Gastroesophageal sphincter (tissue), 4 donors: Measurements from ENCODE around the gene ARHGEF3. TPM values are rescaled to one million over a fixed set of nuclear protein-coding genes. Genes with fewer than 3 reads are reported as not detected.

Source experiments
- ATAC-seq: fragments of 150-250 bp; one replicate; pipeline ENCODE4 v1.9.1; 2016; ENCODE audit warnings: mild to moderate bottlenecking, moderate library complexity
- H3K27ac ChIP-seq, 4 donors: fragments of 200-600 bp; sonication (generic) in 3 of 4; 1 replicate in 3 of 4; 2 replicates in 1 of 4; pipeline ENCODE4 v1.5.1; 2016 to 2019
- H3K27me3 ChIP-seq: fragments of 200-600 bp; sonication (generic); one replicate; pipeline ENCODE4 v1.5.1; 2019
- H3K36me3 ChIP-seq, 2 donors: fragments of 200-600 bp; sonication (generic); one replicate each; pipeline ENCODE4 v1.5.1; 2019; ENCODE audit warnings: control low read depth in 1 of 2
- H3K4me1 ChIP-seq, 3 donors: fragments of 200-600 bp; sonication (generic); 1 replicate in 2 of 3; 2 replicates in 1 of 3; pipeline ENCODE4 v1.5.1; 2016 to 2019; ENCODE audit warnings: control low read depth in 2 of 3
- H3K4me3 ChIP-seq, 2 donors: fragments of 200-600 bp; sonication (generic); one replicate each; pipeline ENCODE4 v1.5.1; 2019; ENCODE audit warnings: mild to moderate bottlenecking in 1 of 2, moderate library complexity in 1 of 2
- H3K9me3 ChIP-seq, 3 donors: fragments of 200-600 bp; sonication (generic); one replicate each; pipeline ENCODE4 v1.5.1; 2017 to 2019; ENCODE audit warnings: control low read depth in 2 of 3
- CTCF ChIP-seq, 4 experiments: fragments of 200-600 bp in 2 of 4; fragments of 450-650 bp in 2 of 4; sonication (generic) in 1 of 4; IDR thresholded peaks; one replicate each; pipeline ENCODE4 v1.5.1; 2017 to 2019; ENCODE audit warnings: antibody characterized with exemption in 4 of 4, mild to moderate bottlenecking in 2 of 4, moderate library complexity in 2 of 4
- EP300 ChIP-seq: sonication (generic); formaldehyde crosslinking; IDR thresholded peaks from one replicate; pipeline ENCODE4 v1.6.1; 2017; ENCODE audit warnings: antibody characterized with exemption, mild to moderate bottlenecking
- POLR2A ChIP-seq, 2 donors: fragments of 450-650 bp; IDR thresholded peaks; one replicate each; pipeline ENCODE4 v1.6.1; 2017; ENCODE audit warnings: antibody characterized with exemption in 2 of 2, mild to moderate bottlenecking in 2 of 2, moderate library complexity in 1 of 2
- POLR2AphosphoS5 ChIP-seq: sonication (generic); formaldehyde crosslinking; IDR thresholded peaks from one replicate; pipeline ENCODE4 v1.6.1; 2017; ENCODE audit warnings: antibody characterized with exemption
- WGBS, 2 donors: methylation state at CpG; one replicate each; pipeline ENCODE4 v1.1.5; 2018; ENCODE audit warnings: low coverage in 1 of 2; 5-methylcytosine and 5-hydroxymethylcytosine counted together
- total RNA-seq, 4 donors: library from RNA; depleted of rRNA; stranded (reverse); fragments of >200 nt; gene quantifications; one replicate each; pipeline ENCODE4 v1.1.0, GENCODE V29; 2016

The ARHGEF3 gene
- total RNA-seq, 4 donors from 2014 or later = 10.1 to 21.6 (median 10.5) TPM

DNA sequence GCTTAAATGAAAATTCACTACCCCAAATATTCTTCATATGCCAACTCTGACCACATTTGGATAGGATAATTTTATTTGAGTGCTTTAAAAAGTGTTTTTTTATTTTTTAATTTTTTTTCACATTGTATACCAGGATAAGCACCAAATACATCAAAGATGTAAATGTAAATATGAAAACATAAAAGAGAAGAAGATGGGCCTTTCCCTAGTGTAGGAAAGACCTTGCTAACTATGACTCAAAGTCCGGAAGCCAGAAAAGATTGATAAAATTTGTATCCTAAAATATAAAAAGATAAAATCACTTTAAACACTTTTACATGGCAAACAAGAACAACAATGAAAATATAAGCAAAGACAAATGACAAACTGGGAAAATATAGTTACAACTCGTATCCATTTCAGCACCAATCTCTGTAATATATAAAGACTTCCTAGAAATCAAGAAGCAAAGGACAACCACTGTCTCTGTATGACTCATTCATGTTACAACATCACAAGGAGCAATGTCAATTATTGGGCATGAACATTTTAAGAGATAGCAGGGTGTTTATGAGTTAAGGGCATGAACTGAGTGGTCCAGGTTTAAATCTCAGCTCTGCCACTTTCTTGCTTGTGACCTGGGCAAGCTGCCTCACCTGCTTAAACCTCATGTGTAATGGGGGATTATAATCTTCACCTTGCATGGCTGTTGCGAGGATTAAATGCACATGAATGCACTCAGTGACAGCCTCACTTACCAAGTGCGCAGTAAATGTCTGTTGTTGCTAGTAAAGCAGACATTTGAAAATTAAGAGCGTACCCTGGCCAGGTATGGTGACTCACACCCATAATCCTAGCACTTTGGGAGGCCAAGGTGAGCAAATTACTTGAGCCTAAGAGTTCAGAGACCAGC is 25.3 kb upstream of the ARHGEF3 start:
- Histone ChIP-seq H3K4me1 (peaks cover 0 to 20% (median 0%) of the 10 kb centered on the region in 3 donors), H3K4me3 (no peak overlapping the region), H3K27me3 (no peaks in the 10 kb centered on the region), H3K9me3 (no peaks in the 10 kb centered on the region), H3K27ac (no peak overlapping the region), H3K36me3 (no peaks in the 10 kb centered on the region)
- TF ChIP-seq EP300 = no peak
- no peak for TF ChIP-seq POLR2A (IDR thresholded peaks at IDR 0.05)
- WGBS, 2 donors = 88 to 94% methylated on average over 2 to 5 of the region's 5 CpGs
- no peak for ATAC-seq

DNA sequence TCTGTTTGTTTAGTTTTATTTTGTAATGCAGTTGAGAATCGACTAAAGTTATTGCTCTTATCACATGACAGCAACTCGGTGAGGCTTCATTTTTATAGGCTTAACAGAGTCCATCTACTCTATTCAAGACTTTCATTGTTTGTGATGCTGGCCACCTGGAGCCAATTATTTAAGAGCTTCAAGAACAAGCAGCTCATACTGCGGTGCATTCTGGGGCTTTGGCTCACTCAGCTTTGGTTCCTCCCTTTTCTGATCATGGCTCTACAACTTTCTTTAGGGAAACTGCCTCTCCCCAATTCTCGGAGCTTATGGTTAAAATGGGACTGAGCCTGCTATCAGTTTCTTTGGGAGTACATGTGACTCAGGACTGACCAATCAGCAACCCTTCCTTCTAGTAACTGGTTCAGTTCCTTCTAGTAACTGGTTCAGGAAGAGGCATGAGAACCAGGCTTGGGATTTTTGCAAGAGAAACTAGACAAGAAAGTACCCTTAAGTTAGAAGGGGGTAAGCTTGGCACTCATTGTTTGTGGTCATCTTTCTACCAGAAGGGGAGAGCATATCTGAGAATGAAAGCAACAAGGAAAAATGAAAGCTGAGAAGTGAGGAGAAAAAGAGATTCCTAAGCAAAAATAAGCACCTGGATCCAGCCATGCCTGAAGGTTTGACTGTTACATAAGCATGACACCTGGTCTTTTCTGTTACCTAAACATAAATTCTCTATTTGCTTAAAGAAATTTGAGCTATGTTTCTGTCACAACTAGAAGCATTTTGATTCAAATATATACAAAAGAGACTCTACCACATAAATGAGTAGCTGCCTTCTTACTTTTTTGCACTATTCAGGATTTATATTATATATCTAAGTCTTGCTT is 24.1 kb upstream of the ARHGEF3 start:
- no peak overlapping the region for H3K4me3 ChIP-seq

GRCh38 chr3:56823984-56824703 is 22.4 kb upstream of the ARHGEF3 start:
- no peak overlapping the region for H3K27ac ChIP-seq

More for the DNA sequence above, 24.1 kb upstream of the ARHGEF3 start:
- H3K4me1 ChIP-seq = peaks cover 0 to 20% (median 0%) of the 10 kb centered on the region in 3 donors
- no peaks in the 10 kb centered on the region for H3K36me3 ChIP-seq
- H3K9me3 ChIP-seq = no peaks in the 10 kb centered on the region
- no peak for ATAC-seq
- no peak for TF ChIP-seq POLR2A (IDR thresholded peaks at IDR 0.05)
- no peak for TF ChIP-seq CTCF (IDR thresholded peaks at IDR 0.05)
- TF ChIP-seq POLR2AphosphoS5 = no peak
- WGBS, 2 donors = 37 to 58% methylated on average over 3 to 4 of the region's 4 CpGs
- no peaks in the 10 kb centered on the region for H3K27me3 ChIP-seq
- no peak overlapping the region for H3K27ac ChIP-seq

DNA sequence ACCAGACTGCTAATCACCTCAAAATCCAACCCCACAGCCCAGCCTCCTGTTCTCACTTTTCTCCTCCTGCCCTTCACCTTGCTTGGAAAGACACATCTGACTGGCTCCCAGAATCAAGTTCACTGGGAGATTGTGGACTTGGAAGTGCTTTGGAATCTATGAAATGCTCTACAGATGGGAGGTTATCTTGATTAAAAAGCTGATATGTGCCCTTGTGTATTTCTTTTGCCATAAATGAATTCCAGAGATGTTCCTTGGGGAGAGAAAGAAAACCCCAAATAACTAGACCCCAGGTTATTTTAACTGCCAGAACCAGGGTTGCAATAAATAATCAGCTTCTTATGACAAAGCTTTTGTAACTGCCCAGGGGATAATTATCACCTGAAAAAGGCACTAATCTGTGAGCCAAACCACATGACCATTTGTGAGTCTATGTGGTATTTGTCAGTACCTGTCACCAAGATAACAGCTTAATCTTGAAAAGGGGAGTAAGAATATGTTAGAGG is 21.7 kb upstream of the ARHGEF3 start:
- H3K27me3 ChIP-seq = no peaks in the 10 kb centered on the region
- H3K36me3 ChIP-seq = no peaks in the 10 kb centered on the region
- no peak for TF ChIP-seq EP300
- no peak for TF ChIP-seq POLR2AphosphoS5
- no peak for TF ChIP-seq POLR2A (IDR thresholded peaks at IDR 0.05)
- TF ChIP-seq CTCF (IDR thresholded peaks at IDR 0.05) = no peak
- H3K9me3 ChIP-seq = no peaks in the 10 kb centered on the region
- ATAC-seq = no peak
- H3K4me3 ChIP-seq = no peak overlapping the region
- H3K4me1 ChIP-seq = peaks cover 0 to 20% (median 0%) of the 10 kb centered on the region in 3 donors
- no peak overlapping the region for H3K27ac ChIP-seq

More at GRCh38 chr3:56823984-56824703, 22.4 kb upstream of the ARHGEF3 start:
- Histone ChIP-seq H3K4me1 (peaks cover 0 to 20% (median 0%) of the 10 kb centered on the region in 3 donors), H3K4me3 (no peak overlapping the region), H3K36me3 (no peaks in the 10 kb centered on the region), H3K27me3 (no peaks in the 10 kb centered on the region), H3K9me3 (no peaks in the 10 kb centered on the region)
- WGBS, 2 donors = 22 to 38% methylated on average over 3 to 4 of the region's 4 CpGs
- ATAC-seq = no peak
- TF ChIP-seq CTCF (IDR thresholded peaks at IDR 0.05) (no peak), EP300 (no peak), POLR2AphosphoS5 (no peak)

DNA sequence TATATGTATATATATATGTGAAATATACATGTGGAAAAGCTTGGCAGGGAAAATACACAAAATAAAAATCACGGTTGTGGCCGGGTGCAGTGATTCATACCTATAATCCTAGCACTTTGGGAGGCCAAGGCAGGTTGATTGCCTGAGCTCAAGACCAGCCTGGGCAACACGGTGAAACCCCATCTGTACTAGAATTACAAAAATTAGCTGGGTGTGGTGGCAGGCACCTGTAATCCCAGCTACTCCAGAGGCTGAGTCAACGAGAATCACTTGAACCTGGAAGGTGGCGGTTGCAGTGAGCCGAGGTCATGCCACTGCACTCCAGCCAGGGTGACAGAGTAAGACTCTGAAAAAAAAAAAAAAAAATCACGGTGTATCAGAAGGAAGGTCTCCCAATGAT is 20.8 kb upstream of the ARHGEF3 start:
- H3K4me3 ChIP-seq = no peak overlapping the region
- no peak for ATAC-seq
- H3K9me3 ChIP-seq = no peaks in the 10 kb centered on the region
- H3K27ac ChIP-seq = no peak overlapping the region
- 76 to 90% methylated on average over 4 to 6 of the region's 7 CpGs for WGBS, 2 donors
- TF ChIP-seq EP300 (no peak), POLR2AphosphoS5 (no peak), CTCF (IDR thresholded peaks at IDR 0.05) (no peak), POLR2A (IDR thresholded peaks at IDR 0.05) (no peak)
- H3K36me3 ChIP-seq = no peaks in the 10 kb centered on the region
- H3K4me1 ChIP-seq = peaks cover 0 to 20% (median 0%) of the 10 kb centered on the region in 3 donors
- no peaks in the 10 kb centered on the region for H3K27me3 ChIP-seq
